Measurements from ENCODE around the gene NGEF. TPM values are rescaled to one million over a fixed set of nuclear protein-coding genes. Genes with fewer than 3 reads are reported as not detected.

The NGEF gene
- total RNA-seq, 8 experiments from 2014 or later, result 5.3 to 47.0 (median 8.4) TPM

DNA sequence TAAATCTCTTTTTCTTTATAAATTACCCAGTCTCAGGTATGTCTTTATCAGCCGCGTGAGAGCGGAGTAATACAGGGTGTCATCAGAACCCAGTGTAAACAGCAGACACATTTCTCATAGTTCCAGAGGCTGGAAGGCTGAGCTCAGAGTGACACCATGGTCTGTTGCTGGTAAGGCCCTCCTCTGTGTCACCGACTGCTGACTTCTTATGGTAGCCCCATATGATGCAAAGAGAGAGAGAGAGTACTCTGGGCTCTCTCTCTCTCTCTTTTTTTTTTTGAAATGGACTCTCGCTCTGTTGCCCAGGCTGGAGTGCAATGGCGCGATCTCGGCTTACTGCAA lies 83.0 kb downstream of the NGEF start:
- 72 to 100% (median 96%) methylated on average over 1 to 8 of the region's 8 CpGs; no CpG with 5 or more reads in 6 of the 10 experiments for WGBS, 10 experiments
- H3K4me3 ChIP-seq, result no peak overlapping the region
- H3K4me1 ChIP-seq (replicated peaks in 1 of 2), result peaks cover 17 to 20% of the 10 kb centered on the region in 2 donors
- ATAC-seq (replicated peaks in 6 of 8), result peak in 1 of 8 experiments; percentile 39
- in situ Hi-C loops (cut with MboI; ENCODE audit: low pct_unique_long_range_greater_than_20kb in 2 of 9, low sequenced_read_pairs in 9 of 9, unreplicated experiment in 9 of 9), result no loop called here
- no peak overlapping the region for H3K27ac ChIP-seq

DNA sequence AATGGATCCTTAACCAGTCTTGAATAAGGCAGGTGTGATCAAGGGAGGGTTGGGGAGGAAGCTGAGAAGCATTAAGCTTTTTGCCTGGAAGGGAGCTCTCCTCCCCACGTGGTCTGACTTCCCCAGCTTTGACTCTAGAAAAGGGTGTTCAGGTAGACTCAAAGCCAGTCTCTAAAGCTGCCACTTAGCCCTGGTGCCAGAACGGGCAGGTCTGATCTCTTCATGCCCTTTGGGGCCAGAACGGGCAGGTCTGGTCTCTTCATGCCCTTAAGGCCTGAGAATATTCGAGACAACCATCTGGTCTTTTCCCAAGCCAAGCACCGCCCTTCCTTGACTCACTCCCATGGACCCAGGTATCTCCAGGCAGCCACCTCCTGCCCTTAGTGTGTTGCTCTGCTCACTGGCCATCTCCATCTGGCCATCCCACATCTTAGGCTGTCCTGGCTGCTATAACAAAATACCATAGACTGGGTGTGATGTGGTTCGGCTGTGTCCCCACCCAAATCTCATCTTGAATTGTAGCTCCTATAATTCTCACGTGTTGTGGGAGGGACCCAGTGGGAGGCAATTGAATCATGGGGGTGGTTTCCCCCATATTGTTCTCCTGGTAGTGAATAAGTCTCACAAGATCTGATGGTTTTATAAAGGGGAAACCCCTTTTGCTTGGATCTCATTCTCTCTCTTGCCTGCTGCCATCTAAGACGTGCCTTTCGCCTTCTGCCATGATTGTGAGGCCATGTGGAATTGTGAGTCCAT lies 83.6 kb downstream of the NGEF start:
- H3K4me1 ChIP-seq (replicated peaks in 1 of 2), result peaks cover 17 to 21% of the 10 kb centered on the region in 2 donors
- in situ Hi-C loops (cut with MboI; ENCODE audit: low pct_unique_long_range_greater_than_20kb in 2 of 9, low sequenced_read_pairs in 9 of 9, unreplicated experiment in 9 of 9), result no loop called here
- H3K4me3 ChIP-seq, result no peak overlapping the region
- peak in 1 of 8 experiments; percentile 17 for ATAC-seq (replicated peaks in 6 of 8)
- WGBS, 10 experiments, result 40 to 90% (median 65%) methylated on average over 1 to 5 of the region's 9 CpGs; no CpG with 5 or more reads in 3 of the 10 experiments
- H3K27ac ChIP-seq, result no peak overlapping the region

DNA sequence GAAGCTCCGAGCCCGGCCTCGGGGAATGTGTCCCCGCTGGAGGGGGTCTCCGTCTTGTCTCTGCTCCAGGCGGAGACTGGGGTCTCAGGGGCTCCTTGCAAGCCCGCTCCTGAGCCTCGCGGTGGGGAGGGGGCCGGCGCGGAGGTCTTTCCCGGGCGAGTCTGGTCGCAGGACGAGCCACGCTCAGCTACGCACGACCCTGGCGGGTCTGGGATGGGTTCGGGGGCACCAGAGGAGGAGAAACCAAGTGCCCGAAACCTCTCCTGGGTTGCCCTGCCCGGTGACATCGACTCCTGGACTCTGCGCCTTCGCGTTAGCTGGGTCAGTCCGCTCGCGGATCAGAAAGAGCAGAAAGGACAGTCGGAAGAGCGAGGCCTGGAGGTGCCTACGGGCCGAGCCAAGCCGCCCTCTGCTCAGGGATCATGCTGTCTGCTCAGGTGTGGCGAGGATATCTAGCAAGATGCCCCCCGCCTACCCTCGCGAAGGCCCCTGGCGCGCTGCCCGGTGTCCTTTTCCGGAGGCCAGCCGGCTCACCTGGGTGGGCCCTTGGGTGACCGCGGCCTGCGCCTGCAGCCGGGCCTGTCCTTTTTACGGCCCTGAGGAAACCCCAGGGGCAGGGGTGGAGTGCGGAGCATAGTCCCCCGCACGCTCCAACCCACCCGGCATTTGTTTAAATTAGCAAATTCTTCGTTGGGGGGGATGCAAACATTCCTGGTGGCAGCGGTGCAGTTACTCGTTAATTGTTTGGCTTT lies 84.3 kb downstream of the NGEF start:
- in situ Hi-C loops (cut with MboI; ENCODE audit: low pct_unique_long_range_greater_than_20kb in 2 of 9, low sequenced_read_pairs in 9 of 9, unreplicated experiment in 9 of 9), result no loop called here
- 24 to 75% (median 50%) methylated on average over 2 to 13 of the region's 56 CpGs; no CpG with 5 or more reads in 5 of the 10 experiments for WGBS, 10 experiments
- Histone ChIP-seq H3K4me1 (replicated peaks in 1 of 2) (peaks cover 17 to 21% of the 10 kb centered on the region in 2 donors), H3K27ac (no peak overlapping the region), H3K4me3 (peak overlapping the region; percentile 45 to 70 (median 48))
- ATAC-seq (replicated peaks in 6 of 8), result peak in 2 of 8 experiments; percentile 22 to 27

DNA sequence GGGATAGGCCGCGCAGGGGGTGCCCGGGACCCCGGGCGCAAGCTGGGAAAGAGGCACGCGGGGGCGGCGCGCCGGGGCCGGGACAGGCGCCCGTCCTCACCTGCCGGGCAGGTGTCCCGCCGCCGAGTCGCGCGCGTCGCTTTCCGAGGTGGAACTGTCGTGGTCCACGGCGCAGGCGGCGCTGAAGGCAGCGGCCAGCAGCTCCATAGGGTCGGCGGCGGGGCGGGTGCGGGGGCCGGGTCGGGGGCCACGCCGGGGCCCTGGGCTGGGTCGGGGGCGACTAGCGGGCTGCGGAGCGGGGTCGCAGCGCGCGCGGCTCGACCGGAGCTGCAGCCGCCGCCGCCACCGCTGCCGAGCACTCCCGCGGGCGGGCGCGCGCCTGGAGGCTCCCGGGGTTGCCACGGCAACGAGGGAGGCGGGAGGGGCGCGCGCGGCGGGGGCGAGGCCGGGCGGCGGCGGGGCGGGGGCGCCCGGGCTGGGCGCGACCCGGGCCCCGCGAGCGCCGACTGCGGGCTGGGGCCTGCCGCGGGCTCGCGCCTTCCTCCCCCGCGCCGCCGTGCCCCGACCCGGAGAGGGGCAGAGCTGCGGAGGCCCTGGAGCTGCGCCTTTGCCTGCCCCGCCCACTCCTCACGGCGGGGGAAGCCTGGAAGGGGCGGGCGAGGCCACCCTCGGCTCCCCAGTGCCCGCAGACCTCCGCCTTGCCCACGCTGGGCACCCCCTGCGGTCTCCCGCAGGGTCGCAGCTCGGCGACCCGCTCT lies 85.1 kb downstream of the NGEF start:
- WGBS, 10 experiments, result 0% methylated on average over 1 of the region's 114 CpGs; no CpG with 5 or more reads in 9 of the 10 experiments
- peak overlapping the region; percentile 45 to 70 (median 48) for H3K4me3 ChIP-seq
- in situ Hi-C loops (cut with MboI; ENCODE audit: low pct_unique_long_range_greater_than_20kb in 2 of 9, low sequenced_read_pairs in 9 of 9, unreplicated experiment in 9 of 9), result no loop called here
- ATAC-seq (replicated peaks in 6 of 8), result peak; percentile 4 to 85 (median 74)
- no peak overlapping the region for H3K27ac ChIP-seq
- H3K4me1 ChIP-seq (replicated peaks in 1 of 2), result peaks cover 17 to 21% of the 10 kb centered on the region in 2 donors

DNA sequence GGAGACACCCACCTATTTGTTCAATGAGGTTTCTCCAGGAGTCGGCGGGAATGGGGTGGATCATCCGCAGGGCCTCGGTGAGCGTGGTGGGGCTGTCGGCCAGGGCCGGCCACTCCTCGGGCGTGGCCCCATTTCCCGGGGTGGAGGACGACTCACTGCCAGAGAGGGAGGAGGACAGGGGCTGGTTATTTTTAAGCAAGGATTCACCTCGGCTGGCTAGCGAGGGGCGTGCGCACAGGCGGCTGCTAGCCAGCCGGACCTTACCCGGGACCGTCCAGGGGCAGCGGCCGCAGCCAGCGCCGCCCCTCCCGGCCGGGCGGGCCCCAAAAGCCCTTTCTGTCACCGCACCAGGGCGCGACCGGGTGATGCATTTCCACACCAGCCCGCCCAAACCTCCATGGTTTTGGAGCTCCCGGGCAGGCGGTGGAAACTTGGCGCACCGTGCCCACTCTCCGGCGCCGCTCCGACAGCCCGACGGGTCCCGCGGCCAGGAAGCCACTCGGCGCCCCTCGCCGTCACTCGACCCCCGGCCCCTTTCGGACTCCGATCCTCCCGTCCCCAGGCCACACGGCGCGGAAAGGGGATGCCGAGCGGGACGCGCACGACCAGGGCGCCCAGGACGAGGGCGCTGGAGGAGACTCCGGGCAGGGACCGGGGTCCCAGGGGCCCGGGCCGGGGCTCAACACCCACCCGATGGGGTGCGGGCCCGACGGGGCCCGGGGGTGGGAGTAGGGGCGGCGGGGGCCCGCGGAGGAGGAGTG lies 85.8 kb downstream of the NGEF start:
- Histone ChIP-seq H3K27ac (no peak overlapping the region), H3K4me1 (replicated peaks in 1 of 2) (peaks cover 17 to 21% of the 10 kb centered on the region in 2 donors), H3K4me3 (peak overlapping the region; percentile 45 to 70 (median 48))
- in situ Hi-C loops (cut with MboI; ENCODE audit: low pct_unique_long_range_greater_than_20kb in 2 of 9, low sequenced_read_pairs in 9 of 9, unreplicated experiment in 9 of 9), result no loop called here
- WGBS, 10 experiments, result 0 to 10% (median 3%) methylated on average over 2 to 19 of the region's 76 CpGs; no CpG with 5 or more reads in 7 of the 10 experiments
- peak in 7 of 8 experiments; percentile 1 to 70 (median 10) for ATAC-seq (replicated peaks in 6 of 8)

DNA sequence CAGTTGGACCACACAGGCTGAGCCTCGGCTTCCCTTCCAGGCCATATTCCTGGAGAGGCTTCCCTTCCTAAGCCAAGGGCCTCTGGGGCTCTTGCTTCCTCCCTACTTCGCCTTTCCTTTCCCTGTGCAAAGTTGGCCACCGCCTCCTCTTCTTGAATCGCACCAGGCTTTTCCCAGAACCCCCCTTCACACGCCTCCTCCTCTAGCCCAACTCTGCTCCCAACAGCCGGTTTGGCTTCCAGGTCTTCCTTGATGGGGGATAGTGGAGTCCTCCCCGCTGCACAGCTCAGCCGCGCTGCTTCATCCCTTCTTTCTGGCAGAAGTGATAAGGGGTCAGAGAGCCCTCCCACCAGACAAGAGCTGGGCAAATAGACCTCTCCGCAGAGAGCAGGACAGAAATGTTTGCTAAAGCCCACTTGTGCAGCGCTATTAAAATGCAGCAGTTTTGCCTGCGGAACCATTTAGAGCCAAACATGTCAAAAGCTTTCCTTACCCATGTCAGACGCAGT lies 86.6 kb downstream of the NGEF start:
- peak in 2 of 8 experiments; percentile 4 to 10 for ATAC-seq (replicated peaks in 6 of 8)
- Histone ChIP-seq H3K27ac (no peak overlapping the region), H3K4me3 (peak overlapping the region in 4 of 5 donors; percentile 45 to 70 (median 50)), H3K4me1 (replicated peaks in 1 of 2) (peaks cover 17 to 21% of the 10 kb centered on the region in 2 donors)
- in situ Hi-C loops (cut with MboI; ENCODE audit: low pct_unique_long_range_greater_than_20kb in 2 of 9, low sequenced_read_pairs in 9 of 9, unreplicated experiment in 9 of 9), result no loop called here
- WGBS, 10 experiments, result 8 to 100% (median 28%) methylated on average over 1 to 7 of the region's 13 CpGs; no CpG with 5 or more reads in 2 of the 10 experiments

DNA sequence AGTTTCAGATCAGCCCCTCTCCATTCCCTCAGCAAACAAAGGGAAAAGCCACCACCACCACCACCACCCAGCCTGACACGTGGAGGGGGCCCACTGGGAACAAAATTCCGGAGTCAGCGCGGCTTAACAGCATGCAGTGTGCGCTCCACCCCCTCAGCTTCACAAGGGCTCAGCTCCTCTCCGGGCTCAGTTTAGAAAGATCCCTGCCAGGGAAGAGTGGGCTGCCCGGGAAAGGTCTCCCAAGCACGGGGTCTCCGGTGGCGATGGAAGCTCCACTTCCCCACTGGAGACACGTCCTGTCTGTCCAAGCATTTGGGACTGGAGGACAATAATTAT lies 87.3 kb downstream of the NGEF start:
- Histone ChIP-seq H3K27ac (no peak overlapping the region), H3K4me3 (no peak overlapping the region), H3K4me1 (replicated peaks in 1 of 2) (peaks cover 17 to 21% of the 10 kb centered on the region in 2 donors)
- in situ Hi-C loops (cut with MboI; ENCODE audit: low pct_unique_long_range_greater_than_20kb in 2 of 9, low sequenced_read_pairs in 9 of 9, unreplicated experiment in 9 of 9), result no loop called here
- WGBS, 10 experiments, result 0 to 56% (median 28%) methylated on average over 1 to 9 of the region's 11 CpGs; no CpG with 5 or more reads in 5 of the 10 experiments
- peak in 3 of 8 experiments; percentile 3 to 32 (median 13) for ATAC-seq (replicated peaks in 6 of 8)

DNA sequence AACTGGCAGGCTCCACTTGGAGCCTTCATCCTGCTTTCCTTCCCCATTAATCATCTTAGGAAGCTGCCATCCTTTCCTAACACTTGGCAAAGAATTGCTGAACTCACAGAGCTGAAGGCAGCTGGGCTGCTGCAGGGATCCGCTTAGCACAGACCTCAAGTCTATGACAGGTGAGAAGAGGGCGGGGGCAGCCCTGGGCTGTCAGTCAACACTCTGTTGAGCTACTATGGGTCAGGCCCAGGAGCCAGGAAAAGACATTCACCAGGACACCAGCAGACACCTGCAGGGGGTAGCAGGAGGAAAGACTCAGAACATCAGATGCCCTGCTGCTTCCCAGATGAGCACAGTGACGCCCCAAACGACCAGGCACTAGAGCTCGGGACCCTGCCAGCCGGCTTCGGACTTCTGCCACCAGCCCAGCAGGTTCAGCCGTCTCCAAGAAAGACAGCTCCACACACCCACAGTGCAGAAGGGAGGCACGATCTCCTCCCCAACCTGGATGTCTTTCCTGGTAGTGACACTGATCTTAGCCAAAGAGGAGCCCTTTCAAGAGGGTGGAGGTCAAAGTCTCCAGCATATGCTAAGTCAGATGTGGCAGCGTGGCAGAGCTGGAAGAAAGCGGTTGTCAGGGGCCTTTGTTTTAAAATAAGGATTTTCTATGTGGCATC lies 87.8 kb downstream of the NGEF start:
- Histone ChIP-seq H3K4me3 (no peak overlapping the region), H3K4me1 (replicated peaks in 1 of 2) (peaks cover 17 to 21% of the 10 kb centered on the region in 2 donors), H3K27ac (no peak overlapping the region)
- 27 to 100% (median 82%) methylated on average over 1 to 5 of the region's 11 CpGs; no CpG with 5 or more reads in 2 of the 10 experiments for WGBS, 10 experiments
- in situ Hi-C loops (cut with MboI; ENCODE audit: low pct_unique_long_range_greater_than_20kb in 2 of 9, low sequenced_read_pairs in 9 of 9, unreplicated experiment in 9 of 9), result no loop called here
- no peak for ATAC-seq (replicated peaks in 6 of 8)

DNA sequence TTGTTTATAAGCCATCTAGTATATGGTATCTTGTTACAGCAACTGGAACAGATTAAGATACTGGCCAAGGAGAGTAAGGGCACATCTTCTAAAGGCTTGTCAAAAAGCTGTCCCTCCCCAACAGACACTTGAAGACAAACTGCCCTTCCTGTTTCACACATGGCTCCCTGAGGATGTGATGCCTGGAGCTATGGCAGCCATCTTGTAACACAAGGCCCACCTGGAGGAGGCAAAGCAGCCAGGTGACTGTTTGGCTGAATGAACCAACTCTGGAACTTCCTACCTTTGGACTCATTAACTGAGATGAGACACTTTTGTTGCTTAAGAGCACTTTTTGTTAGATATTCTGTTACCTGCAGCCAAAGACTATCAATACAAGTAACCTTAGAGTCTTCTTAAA lies 88.6 kb downstream of the NGEF start:
- in situ Hi-C loops (cut with MboI; ENCODE audit: low pct_unique_long_range_greater_than_20kb in 2 of 9, low sequenced_read_pairs in 9 of 9, unreplicated experiment in 9 of 9), result no loop called here
- Histone ChIP-seq H3K4me1 (replicated peaks in 1 of 2) (peaks cover 17 to 21% of the 10 kb centered on the region in 2 donors), H3K4me3 (no peak overlapping the region), H3K27ac (no peak overlapping the region)
- no peak for ATAC-seq (replicated peaks in 6 of 8)

DNA sequence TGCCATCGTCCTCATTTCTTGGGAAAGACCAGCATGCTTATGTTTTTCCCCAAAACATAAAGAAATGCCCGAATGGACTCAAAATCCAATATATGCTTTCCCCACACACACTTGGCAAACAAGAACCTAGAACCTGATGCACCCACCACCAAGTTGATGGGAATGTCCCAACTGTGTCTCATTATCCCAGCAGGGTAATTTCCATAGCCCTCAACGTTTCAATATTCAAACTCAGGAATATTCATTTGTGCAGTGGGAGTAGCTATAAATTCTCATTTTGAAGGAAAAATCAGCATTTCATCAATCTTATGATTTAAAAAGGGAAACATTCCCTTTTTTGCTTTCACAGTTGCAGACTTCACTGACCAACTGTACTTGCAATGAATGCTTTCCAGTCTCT lies 92.3 kb downstream of the NGEF start:
- Histone ChIP-seq H3K27ac (no peak overlapping the region), H3K4me3 (no peak overlapping the region), H3K4me1 (replicated peaks in 1 of 2) (peaks cover 7 to 8% of the 10 kb centered on the region in 2 donors)
- WGBS, 10 experiments, result 25 to 100% (median 55%) methylated on average over 1 to 3 of the region's 3 CpGs; no CpG with 5 or more reads in 4 of the 10 experiments
- peak in 3 of 8 experiments; percentile 73 to 91 (median 82) for ATAC-seq (replicated peaks in 6 of 8)
- in situ Hi-C loops (cut with MboI; ENCODE audit: low pct_unique_long_range_greater_than_20kb in 2 of 9, low sequenced_read_pairs in 9 of 9, unreplicated experiment in 9 of 9), result no loop called here

DNA sequence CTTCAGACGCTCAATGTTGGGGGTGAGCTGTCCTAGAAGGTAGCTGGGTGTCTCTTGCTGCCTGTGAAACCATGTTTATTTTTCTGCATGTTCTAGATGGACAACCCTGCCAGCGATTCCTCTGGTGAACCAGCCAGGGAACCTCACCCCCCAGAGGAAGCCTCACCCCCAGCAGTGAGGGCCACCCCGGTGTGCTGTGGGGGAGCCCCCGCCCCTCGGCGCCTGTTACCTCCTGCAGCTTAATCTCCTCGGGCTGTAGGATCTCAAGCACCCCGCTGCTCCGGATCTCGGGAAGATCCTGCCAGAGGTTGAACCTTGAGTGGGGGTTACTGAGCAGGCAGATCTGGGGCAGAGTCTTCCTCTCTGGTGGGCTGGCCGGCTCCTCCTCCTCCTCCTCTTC lies 93.0 kb downstream of the NGEF start:
- no peak for ATAC-seq (replicated peaks in 6 of 8)
- no peak overlapping the region for H3K27ac ChIP-seq
- WGBS, 10 experiments, result 73 to 100% (median 93%) methylated on average over 1 to 3 of the region's 11 CpGs; no CpG with 5 or more reads in 6 of the 10 experiments
- peaks cover under 1% of the 10 kb centered on the region in 2 donors for H3K4me1 ChIP-seq (replicated peaks in 1 of 2)
- in situ Hi-C loops (cut with MboI; ENCODE audit: low pct_unique_long_range_greater_than_20kb in 2 of 9, low sequenced_read_pairs in 9 of 9, unreplicated experiment in 9 of 9), result no loop called here
- no peak overlapping the region for H3K4me3 ChIP-seq

DNA sequence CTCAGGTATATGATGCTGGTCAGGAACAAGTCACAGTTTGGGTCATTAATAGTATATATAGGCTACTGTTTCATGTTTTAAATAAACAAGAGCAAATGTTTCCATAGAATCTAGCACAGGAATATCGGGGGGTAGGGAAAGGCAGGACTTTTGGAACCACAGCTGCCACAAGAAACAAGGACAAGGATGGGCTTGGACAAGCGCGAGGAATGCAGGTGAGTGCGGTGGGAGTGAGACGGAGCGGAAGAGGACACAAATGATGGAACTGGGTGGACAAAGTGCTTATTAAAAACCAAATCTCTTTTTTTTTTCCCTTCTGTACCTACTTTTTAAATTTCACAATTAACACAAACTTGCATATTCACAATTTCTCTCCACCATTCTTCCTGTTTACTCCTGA lies 93.9 kb downstream of the NGEF start:
- Histone ChIP-seq H3K27ac (no peak overlapping the region), H3K4me1 (replicated peaks in 1 of 2) (no peaks in the 10 kb centered on the region), H3K4me3 (no peak overlapping the region)
- WGBS, 10 experiments, result 64 to 98% (median 93%) methylated on average over 2 to 6 of the region's 6 CpGs; no CpG with 5 or more reads in 1 of the 10 experiments
- ATAC-seq (replicated peaks in 6 of 8), result no peak
- in situ Hi-C loops (cut with MboI; ENCODE audit: low pct_unique_long_range_greater_than_20kb in 2 of 9, low sequenced_read_pairs in 9 of 9, unreplicated experiment in 9 of 9), result no loop called here

Data from motor neuron (in vitro differentiated cells).